AG08396 (cell line): ENCODE results near the gene ATP6V1B1.

Experiments used
- DNase-seq: peaks from one replicate; pipeline ENCODE4 v3.0.0; 2012; ENCODE audit warnings: low spot score, mixed read lengths

The ATP6V1B1 gene

DNA sequence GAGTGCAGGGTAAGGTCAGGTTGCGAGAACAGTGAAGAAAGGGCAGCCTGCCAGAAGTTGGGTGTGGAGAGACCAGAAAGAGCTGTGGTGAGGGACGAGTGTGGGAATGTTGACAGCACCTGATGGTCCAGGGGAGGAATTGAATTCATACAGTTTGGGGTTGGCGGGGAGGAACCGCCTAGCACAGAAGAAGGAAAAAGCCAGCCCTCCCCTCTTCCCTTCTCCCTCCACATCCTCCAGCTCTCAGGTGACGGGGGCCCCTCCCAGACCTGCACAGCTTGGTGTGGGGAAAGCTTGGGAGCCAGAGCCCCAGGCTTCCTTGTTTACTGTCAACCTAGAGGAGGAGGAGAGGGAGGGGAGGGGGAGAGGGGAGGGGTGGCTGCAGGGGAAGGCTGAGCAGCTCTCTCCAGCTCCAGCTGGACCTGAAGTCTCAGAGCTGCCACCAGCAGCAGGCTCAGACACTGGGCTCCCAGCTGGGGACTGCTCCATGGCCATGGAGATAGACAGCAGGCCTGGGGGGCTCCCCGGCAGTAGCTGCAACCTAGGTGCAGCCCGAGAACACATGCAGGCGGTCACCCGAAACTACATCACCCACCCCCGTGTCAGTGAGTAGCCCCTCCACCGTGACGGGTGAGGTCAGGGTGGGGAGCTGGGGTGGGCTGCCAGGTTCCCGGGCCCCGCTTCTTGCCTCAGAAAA, at the start of gene ATP6V1B1:
Gene ATP6V1B1 (plus strand): TSS at position 433 of the 697 bp plus-strand sequence. CDS start 55 bp downstream, at position 488.
- DNase-seq = no peak

- DNase-seq = no peak
Measured at GRCh38 chr2:70886541-70886987, 49.1 kb upstream of the ATP6V1B1 start.

DNA sequence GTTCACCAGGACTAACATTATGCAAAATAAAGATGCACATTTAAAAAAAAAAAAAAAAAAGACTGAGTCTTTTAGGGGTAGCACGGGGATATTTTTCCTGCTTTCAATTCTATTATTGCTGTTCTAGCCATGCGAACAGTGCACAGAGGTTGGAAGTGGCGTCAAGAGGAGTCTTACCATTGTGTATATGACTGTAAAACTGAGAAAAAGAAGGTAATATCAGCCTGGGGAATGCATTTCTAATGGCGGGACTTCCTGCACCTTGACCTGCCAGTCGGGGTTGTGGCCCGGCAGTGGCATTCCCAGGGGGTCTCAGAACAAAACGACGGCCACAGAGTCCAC, 48.5 kb upstream of the ATP6V1B1 start:
- DNase-seq = no peak

DNA sequence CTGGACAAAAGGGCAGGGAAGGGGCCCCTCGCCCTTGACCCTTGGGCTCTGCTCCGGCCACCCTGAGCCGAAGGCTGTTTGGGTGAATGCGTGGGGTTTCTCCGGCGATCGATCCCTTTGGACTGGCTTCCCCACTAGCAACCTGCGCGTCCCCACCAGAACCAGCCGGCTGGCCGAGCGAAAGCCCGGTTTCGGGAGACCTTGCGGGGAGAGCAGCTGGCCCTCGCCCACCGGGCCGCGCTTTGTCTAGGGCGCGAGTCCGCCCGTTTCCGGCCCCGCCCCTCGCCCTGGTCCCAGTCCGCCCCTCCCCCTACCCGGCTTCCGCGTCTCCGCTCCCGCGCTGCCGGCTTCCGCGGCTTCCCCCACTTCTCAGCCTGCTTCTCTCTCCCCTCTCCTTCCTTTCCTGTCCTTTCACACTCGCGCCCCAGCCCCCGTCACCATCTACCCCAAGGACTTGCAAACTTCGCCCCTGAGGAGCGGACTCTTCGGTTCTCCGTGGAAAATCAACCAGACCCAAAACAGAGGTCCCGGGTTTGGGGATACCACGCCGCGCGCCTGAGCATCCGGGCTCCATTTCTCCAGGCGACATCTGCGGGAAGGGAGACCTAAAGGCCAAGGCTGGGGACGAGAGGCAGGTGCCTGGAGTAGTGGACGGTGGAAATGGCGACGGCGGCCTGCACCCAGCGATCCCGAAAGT, 48.0 kb upstream of the ATP6V1B1 start:
- DNase-seq = no peak

- no peak for DNase-seq
Measured at GRCh38 chr2:70888366-70888922, 47.3 kb upstream of the ATP6V1B1 start.

GRCh38 chr2:70888923-70889715, 46.6 kb upstream of the ATP6V1B1 start:
- no peak for DNase-seq

GRCh38 chr2:70889716-70890037, 46.0 kb upstream of the ATP6V1B1 start:
- DNase-seq = no peak

- DNase-seq = peak; percentile 46
Measured at GRCh38 chr2:70890469-70891065, 45.1 kb upstream of the ATP6V1B1 start.

- DNase-seq = no peak
Measured at GRCh38 chr2:70891572-70892357, 43.9 kb upstream of the ATP6V1B1 start.

DNA sequence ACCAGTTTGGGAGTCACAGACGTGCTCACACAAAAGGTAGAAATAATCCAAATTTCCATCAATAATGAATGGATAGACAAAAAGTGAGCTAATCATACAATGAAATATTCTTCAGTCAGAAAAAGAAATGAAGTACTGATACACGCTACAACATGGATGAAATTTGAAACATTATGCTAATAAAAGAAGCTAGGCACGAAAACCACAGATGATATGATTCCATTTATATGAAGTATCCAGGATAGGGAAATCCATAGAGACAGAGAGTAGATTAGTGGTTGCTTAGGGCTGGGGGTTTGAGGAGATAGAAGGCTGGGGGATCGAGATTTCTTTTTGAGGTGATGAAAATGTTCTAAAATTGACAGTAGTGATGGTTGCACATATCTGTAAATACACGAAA, 43.0 kb upstream of the ATP6V1B1 start:
- no peak for DNase-seq

DNA sequence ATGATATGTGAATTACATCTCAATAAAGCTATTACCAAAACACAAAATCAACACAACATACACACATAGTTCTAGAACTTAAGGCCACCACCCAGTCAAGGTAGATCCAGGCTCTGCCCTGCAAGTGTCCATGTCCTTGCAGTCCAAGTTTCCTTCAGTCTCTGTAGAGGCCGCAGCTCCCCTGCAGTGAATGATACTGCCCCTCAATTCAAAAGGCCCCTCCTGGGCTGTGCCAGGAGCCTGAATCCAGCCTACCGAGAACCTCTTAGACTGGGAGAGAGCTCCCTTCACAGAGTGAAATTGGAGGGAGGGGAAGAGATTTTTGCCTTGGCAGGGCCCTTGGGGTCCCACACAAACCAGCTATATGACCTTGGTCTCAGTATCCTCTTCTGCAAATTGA, 42.5 kb upstream of the ATP6V1B1 start:
- no peak for DNase-seq

- DNase-seq = no peak
Measured at GRCh38 chr2:70894765-70895164, 40.9 kb upstream of the ATP6V1B1 start.

DNA sequence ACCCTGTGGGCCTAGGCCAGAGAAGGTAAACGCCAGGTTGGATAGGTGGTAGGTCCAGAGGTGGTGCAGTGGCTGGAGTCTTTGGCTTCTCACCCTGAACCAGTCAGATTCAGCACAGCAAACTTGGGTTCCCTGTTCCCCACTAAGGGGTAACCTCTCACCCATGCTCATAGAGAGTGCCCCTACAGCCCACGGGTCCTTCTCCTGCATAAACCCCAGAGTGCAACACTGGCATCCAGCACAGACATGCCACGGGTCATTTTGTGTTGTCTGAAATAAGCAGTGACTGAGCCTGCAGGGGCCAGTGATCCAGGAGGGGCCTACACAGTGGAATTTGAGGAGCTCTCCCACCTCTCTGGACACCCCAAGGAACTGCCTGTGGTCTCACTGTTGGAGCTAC, 40.5 kb upstream of the ATP6V1B1 start:
- no peak for DNase-seq

- no peak for DNase-seq
Measured at GRCh38 chr2:70895998-70896764, 39.5 kb upstream of the ATP6V1B1 start.

- DNase-seq = no peak
Measured at GRCh38 chr2:70896765-70897202, 38.9 kb upstream of the ATP6V1B1 start.

GRCh38 chr2:70897203-70897976, 38.3 kb upstream of the ATP6V1B1 start:
- no peak for DNase-seq

GRCh38 chr2:70897977-70898226, 37.8 kb upstream of the ATP6V1B1 start:
- no peak for DNase-seq

DNA sequence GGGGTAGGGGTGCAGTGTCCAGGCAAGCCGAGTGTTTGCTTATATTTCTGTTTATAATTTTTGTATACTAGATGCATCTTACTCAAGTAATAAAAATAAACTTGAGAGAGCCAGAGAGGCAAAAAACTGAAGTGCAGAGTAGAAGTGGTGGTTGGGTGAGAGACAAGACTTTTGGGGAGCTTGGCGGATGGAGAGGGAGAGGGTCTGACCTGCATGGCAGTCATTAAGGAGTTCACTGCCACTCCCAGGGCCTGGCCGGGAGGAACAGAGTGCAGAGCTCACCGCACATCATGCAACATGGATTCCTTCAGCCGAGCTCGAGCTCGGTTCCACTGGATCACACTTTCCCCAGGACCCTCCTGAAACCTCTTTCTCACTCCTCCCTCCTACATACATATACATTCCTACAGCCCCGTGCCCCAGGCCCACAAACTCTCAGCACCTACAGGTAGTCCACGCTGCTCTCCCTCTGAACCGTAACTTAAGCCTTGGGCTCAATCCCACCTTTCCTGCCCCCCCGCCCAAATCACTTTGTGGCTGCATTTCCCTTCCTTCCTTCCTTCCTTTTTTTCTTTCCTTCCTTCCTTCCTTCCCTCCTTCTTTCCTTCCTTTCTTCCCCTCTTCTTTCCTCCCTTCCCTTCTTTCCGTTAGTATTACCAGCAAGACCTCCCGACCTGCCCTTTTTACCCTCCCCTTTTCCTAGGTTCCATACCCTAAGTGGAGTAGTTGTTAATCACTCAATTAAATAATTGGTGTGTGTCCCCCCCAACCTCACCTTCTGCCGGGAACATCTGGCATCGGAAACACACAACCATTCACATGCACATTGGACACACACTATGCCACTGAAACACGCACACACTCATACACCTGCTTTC, 37.1 kb upstream of the ATP6V1B1 start:
- no peak for DNase-seq
